Measurements from ENCODE around the gene MAPK9.

DNA sequence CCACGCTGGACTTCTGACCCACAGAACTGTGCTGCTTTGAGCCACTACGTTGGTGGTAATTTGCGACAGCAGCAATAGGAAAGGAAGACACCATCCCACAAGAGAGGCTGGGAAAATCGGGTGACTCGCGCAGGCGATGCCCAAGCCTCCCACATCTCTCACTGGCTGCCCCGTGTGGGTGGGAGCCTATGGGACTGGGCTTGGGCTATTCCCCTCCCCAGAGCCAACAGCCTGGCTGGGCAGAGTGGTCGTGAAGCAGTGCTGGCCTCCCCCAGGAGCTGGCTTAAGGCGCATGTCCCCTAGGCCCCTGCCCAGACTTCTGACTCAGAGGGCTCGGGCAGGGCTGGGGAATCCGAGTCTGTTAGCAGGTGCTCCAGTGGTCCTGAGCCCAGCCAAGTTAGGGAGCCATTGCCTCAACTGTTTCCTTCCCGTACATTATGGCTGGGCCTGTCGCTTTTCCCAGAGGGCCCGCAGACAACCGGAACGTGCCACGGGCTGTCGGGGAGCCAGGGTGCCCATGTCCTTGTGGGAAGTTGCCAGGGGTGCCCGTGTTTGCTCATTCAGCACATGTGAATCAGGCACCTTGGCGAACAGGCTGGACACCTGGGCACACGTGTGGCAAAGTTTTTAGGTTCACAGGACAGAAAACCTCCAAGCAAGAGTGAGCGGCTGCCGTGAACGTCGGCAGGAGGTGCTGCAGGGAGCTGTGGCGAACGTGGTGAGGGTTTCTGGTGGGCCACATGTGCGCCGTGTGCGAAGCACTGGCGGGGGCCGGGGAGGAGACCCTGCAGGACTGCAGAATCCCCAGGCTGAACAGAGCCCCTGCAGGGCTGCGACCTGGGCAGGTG lies 75.9 kb downstream of the MAPK9 start:
- TF ChIP-seq, protein P1, sequence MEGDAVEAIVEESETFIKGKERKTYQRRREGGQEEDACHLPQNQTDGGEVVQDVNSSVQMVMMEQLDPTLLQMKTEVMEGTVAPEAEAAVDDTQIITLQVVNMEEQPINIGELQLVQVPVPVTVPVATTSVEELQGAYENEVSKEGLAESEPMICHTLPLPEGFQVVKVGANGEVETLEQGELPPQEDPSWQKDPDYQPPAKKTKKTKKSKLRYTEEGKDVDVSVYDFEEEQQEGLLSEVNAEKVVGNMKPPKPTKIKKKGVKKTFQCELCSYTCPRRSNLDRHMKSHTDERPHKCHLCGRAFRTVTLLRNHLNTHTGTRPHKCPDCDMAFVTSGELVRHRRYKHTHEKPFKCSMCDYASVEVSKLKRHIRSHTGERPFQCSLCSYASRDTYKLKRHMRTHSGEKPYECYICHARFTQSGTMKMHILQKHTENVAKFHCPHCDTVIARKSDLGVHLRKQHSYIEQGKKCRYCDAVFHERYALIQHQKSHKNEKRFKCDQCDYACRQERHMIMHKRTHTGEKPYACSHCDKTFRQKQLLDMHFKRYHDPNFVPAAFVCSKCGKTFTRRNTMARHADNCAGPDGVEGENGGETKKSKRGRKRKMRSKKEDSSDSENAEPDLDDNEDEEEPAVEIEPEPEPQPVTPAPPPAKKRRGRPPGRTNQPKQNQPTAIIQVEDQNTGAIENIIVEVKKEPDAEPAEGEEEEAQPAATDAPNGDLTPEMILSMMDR (IDR thresholded peaks at IDR 0.05; ENCODE audit: borderline replicate concordance, extremely low read depth, low read length, poor library complexity, severe bottlenecking) = no peak
- no peak for TF ChIP-seq EZH2 (IDR thresholded peaks at IDR 0.05; ENCODE audit: borderline replicate concordance, low read depth, low read length, severe bottlenecking)
